Measurements from ENCODE around the gene ANKRD61.
"Not testable (repeated sequence)": the region's sequence is repeated elsewhere in the genome, so short reads cannot be mapped to it uniquely, and the experiment has no call there.

The ANKRD61 gene

DNA sequence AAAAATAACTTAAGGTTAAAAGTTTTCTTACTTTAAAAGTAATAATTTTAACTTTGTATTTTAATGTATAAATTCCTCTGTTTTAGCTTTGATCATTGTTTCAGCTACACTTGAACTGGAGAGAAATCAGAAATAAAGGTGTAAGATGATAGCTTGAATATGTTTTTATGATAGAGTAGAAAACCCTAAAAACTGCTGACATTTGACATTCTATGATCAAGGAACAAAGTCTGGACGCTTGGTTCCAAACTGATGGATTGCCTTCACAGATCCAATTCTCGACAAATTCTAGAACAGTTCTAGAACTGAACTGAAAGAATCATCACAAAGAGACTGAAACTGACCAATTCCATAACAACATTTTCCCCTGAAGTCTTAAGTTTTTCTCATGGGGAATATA is at the start of gene ANKRD61:
TSS of gene ANKRD61 (plus strand) at position 389 of the 400 bp plus-strand sequence. CDS start at position 389, 0 bp downstream.
- Histone ChIP-seq H2AFZ (ENCODE audit: low read depth, low read length) (no peak within 1 kb of the TSS), H3K36me3 (ENCODE audit: insufficient read depth, low read length) (peaks cover 83% of the 10 kb centered on the region), H3K27me3 (ENCODE audit: insufficient read depth, low read length) (no peaks in the 10 kb centered on the region), H3K9me3 (ENCODE audit: low read length) (no peaks in the 10 kb centered on the region), H3K4me1 (ENCODE audit: insufficient read depth, low read length) (no peaks in the 10 kb centered on the region), H3K4me3 (ENCODE audit: low read length) (no peak within 1 kb of the TSS)

DNA sequence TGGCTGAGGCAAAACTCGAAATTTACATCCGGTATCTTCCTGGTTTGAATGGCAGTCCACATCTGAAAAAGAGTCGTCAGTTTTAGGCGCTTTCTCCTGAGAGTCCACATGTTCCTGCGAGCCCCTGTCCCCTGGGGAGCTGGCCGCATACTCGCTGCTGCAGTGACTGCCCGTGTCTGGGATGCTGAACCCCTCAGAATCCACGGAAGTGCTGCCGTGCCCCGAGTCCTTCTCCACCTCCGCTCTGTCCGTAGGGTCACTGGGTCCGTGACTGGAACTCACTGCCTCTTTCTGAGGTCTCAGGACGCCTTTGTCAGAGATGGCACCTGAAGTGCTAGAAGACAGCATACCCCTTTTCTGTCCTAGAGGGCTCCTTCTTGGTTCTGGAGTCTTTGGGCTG is 44.1 kb upstream of the ANKRD61 start:
- H3K9me3 ChIP-seq (ENCODE audit: low read length); H2AFZ ChIP-seq (ENCODE audit: low read depth, low read length); H3K4me1 ChIP-seq (ENCODE audit: insufficient read depth, low read length); H3K4me3 ChIP-seq (ENCODE audit: low read length); H3K27me3 ChIP-seq (ENCODE audit: insufficient read depth, low read length): not testable (repeated sequence)
- peaks cover 32% of the 10 kb centered on the region for H3K36me3 ChIP-seq (ENCODE audit: insufficient read depth, low read length)

DNA sequence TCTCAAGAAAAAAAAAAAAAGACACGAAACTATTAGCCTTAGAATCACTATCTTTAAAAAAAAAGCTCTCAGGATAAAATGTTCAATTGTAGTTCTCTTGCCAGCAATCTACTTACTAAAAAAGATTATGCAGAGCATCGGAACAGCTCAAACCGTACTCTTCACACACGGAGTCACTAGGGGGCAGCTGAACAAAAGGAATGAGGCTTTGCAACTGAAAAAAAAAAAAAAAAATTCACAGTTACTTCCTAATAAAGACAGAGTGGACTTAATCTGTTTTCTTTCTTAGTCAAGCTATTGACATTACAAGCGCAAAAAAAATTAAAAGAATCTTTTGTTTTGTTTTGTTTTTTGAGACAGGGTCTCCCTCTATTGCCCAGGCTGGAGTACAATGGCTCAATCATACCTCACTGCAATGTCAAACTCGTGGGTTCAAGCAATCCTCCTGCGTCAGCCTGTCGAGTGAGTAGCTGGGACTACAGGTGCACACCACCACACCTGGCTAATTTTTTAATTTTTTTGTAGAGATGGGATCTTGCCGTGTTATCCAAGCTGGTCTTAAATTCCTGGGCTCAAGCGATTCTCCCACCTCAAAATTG is 33.9 kb upstream of the ANKRD61 start:
- Histone ChIP-seq H3K9me3 (ENCODE audit: low read length) (no peaks in the 10 kb centered on the region), H3K4me1 (ENCODE audit: insufficient read depth, low read length) (no peaks in the 10 kb centered on the region), H3K27me3 (ENCODE audit: insufficient read depth, low read length) (no peaks in the 10 kb centered on the region), H3K36me3 (ENCODE audit: insufficient read depth, low read length) (peaks cover 56% of the 10 kb centered on the region), H2AFZ (ENCODE audit: low read depth, low read length) (no peak overlapping the region), H3K4me3 (ENCODE audit: low read length) (no peak overlapping the region)

DNA sequence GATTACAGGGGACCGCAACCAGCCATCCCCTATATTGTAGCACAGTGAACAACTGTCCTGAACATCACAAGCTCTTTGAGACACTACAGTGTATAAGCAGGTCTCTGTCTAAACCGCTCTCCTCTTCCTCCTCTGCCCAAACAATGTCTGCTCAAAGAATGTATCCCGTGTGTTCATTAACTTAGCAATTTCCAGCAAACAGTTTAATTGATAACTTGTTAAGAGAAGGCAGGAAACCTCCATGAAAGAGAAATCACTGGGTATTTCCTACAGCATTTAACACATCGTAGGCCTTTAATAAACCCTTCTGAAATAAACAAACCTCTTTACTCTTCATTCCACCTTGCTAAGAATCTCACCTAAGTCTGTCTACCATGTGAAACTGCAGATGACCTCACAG is 23.8 kb upstream of the ANKRD61 start:
- peaks cover 9% of the 10 kb centered on the region for H3K4me1 ChIP-seq (ENCODE audit: insufficient read depth, low read length)
- no peak overlapping the region for H3K4me3 ChIP-seq (ENCODE audit: low read length)
- H3K9me3 ChIP-seq (ENCODE audit: low read length), result no peaks in the 10 kb centered on the region
- H2AFZ ChIP-seq (ENCODE audit: low read depth, low read length), result no peak overlapping the region
- no peaks in the 10 kb centered on the region for H3K27me3 ChIP-seq (ENCODE audit: insufficient read depth, low read length)
- peaks cover 21% of the 10 kb centered on the region for H3K36me3 ChIP-seq (ENCODE audit: insufficient read depth, low read length)

DNA sequence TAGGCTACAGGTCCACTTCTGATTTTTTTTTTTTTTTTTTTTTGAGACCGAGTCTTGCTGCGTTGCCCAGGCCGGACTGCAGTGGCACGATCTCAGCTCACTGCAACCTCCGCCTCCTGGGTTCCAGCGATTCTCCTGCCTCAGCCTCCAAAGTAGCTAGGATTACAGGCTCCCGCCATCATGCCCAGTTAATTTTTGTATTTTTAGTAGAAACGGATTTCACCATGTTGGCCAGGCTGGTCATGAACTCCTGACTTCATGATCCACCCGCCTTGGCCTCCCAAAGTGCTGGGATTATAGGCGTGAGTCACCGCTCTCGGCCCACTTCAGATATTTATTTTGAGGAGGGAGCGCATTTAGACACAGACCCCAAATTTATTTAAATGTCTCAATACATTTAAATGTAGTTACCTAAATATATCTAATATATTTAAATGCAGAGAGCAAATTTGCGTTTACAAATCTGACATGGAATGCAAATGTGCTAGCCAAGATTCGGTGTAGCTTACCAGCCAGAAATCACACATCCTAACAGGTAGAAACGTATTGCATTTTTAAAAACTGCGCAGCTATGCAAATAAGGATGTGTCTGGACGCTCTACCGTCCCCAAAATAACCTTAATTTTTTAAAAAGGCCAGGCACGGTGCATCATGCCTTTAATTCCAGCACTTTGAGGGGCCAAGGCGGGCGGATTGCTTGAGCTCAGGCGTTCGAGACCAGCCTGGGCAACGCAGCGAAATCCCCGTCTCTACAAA is 23.2 kb upstream of the ANKRD61 start:
- H3K4me1 ChIP-seq (ENCODE audit: insufficient read depth, low read length); H3K9me3 ChIP-seq (ENCODE audit: low read length); H3K27me3 ChIP-seq (ENCODE audit: insufficient read depth, low read length); H2AFZ ChIP-seq (ENCODE audit: low read depth, low read length): not testable (repeated sequence)
- Histone ChIP-seq H3K36me3 (ENCODE audit: insufficient read depth, low read length) (peaks cover 22% of the 10 kb centered on the region), H3K4me3 (ENCODE audit: low read length) (peak overlapping the region; percentile 87)

DNA sequence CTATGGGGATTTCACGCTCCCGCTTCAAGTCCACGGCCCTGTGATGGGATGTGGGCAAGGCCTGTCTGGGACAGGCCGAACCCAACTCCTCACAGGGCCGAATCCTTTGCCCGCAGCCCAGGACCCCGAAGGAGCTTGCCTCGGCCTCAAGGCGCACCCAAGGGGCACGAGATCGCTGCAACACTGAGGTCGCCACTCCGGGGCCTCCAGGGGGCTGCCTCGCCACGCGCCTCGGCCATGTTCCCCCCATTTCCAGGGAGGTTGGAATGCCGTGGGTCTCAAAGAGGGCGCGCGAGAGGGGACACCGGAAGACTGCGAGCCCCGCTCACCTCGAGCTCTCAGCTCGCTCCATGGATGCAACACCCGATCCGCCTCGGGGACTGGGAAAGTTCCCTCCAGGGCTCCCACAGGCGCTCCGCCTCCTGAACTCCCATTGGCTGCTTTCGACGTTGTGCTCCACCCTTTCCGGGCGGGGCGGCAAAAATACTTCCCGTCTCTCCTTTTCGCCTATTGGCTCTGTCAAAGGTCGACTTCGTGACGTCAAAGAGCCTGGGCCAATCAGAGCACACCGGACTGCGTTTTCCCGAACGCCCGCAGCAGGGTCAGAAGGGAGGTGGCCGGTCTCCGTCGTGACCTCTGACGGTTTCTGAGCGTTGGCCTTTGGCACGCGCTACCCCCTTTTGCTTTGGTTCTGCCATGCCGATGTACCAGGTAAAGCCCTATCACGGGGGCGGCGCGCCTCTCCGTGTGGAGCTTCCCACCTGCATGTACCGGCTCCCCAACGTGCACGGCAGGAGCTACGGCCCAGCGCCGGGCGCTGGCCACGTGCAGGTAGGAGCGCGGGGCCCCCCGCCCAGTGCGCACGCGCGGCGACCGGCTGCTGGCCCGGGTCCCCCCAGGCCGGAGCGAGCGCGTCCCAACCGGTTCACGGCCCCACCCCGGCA is 22.2 kb upstream of the ANKRD61 start, which contains the start of the genes AIMP2 and PMS2:
TSS of gene AIMP2 (plus strand) at position 605 of the 944 bp plus-strand sequence. CDS start at position 697, 92 bp downstream.
TSS of gene PMS2 (minus strand) at position 382 of the 944 bp plus-strand sequence. CDS start at position 352, 30 bp downstream.
- peaks cover 16% of the 10 kb centered on the region for H3K36me3 ChIP-seq (ENCODE audit: insufficient read depth, low read length)

DNA sequence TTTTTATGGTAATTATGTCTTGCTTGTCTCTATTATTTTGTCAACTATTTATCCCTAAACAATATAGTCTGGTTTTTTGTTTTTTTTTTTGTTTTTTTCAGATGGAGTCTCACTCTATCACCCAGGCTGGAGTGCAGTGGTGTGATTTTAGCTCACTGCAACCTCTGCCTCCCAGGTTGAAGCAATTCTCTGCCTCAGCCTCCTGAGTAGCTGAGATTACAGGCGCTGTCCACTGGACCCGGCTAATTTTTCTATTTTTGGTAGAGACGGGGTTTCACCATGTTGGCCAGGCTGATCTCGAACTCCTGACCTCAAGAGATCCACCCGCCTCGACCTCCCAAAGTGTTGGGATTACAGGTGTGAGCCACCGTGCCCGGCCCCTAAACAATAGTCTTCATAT is 20.8 kb upstream of the ANKRD61 start:
- not testable (repeated sequence) for H3K27me3 ChIP-seq (ENCODE audit: insufficient read depth, low read length); H3K9me3 ChIP-seq (ENCODE audit: low read length); H3K4me1 ChIP-seq (ENCODE audit: insufficient read depth, low read length); H2AFZ ChIP-seq (ENCODE audit: low read depth, low read length)
- H3K36me3 ChIP-seq (ENCODE audit: insufficient read depth, low read length), result peaks cover 14% of the 10 kb centered on the region
- H3K4me3 ChIP-seq (ENCODE audit: low read length), result peak overlapping the region; percentile 87

More for the DNA sequence above, 22.2 kb upstream of the ANKRD61 start, which contains the start of the genes AIMP2 and PMS2:
- H3K27me3 ChIP-seq (ENCODE audit: insufficient read depth, low read length), result no peaks in the 10 kb centered on the region
- H2AFZ ChIP-seq (ENCODE audit: low read depth, low read length), result peak within 1 kb of the TSS; percentile 4
- peaks cover 9% of the 10 kb centered on the region for H3K4me1 ChIP-seq (ENCODE audit: insufficient read depth, low read length)
- H3K9me3 ChIP-seq (ENCODE audit: low read length), result no peaks in the 10 kb centered on the region
- peak within 1 kb of the TSS; percentile 87 for H3K4me3 ChIP-seq (ENCODE audit: low read length)

DNA sequence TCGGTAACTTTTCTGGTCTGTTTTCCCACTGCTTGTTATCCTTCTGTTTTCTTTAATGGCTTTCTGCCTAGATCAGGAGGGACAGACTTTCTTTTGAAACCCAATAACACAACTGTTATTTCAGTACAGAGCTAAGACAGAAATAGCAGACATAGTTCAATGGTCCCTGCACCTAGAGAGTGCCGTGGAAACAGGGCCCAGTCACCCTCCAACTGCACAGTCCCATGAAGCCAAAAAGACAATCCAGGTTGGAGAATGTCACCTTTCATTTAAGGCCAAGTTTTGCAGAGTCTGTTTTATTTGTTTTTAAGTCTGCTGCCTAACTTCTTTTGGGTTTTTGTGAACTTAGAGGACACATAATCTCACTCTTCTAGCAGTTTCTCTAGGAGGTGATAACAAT is 19.6 kb upstream of the ANKRD61 start:
- Histone ChIP-seq H3K9me3 (ENCODE audit: low read length) (no peaks in the 10 kb centered on the region), H2AFZ (ENCODE audit: low read depth, low read length) (no peak overlapping the region), H3K4me3 (ENCODE audit: low read length) (no peak overlapping the region), H3K4me1 (ENCODE audit: insufficient read depth, low read length) (peaks cover 9% of the 10 kb centered on the region), H3K27me3 (ENCODE audit: insufficient read depth, low read length) (no peaks in the 10 kb centered on the region), H3K36me3 (ENCODE audit: insufficient read depth, low read length) (peaks cover 21% of the 10 kb centered on the region)

DNA sequence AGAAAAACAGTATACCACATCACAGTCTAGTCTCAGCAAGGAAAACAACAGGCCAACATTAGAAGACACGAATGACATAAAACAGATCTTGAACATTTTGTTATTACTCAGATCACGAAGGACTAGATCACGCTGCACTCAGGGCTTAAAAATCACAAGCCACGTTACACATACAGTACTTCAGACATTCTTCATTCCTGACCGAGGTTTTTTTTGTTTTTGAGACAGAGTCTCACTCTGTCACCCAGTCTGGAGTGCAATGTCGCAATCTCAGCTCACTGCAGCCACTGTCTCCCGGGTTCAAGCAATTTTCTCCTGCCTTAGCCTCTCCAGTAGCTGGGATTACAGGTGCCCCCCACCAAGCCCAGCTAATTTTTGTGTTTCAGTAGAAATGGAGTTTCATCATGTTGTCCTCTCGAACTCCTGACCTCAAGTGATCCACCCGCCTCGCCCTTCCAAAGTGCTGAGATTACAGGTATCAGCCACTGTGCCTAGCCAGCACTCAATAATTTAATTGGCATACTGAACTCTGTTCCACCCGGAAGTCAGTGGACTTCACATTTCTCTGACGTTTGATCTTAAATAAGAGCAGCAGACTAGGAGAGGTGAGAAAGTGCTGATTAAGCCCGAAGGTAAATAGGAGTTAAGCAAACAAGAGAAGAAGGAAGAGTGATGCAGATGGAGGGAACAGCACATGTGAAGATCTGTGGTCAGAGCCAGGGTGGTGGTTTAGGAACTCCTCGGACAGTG is 18.6 kb upstream of the ANKRD61 start:
- Histone ChIP-seq H3K36me3 (ENCODE audit: insufficient read depth, low read length) (peaks cover 30% of the 10 kb centered on the region), H3K9me3 (ENCODE audit: low read length) (no peaks in the 10 kb centered on the region), H2AFZ (ENCODE audit: low read depth, low read length) (no peak overlapping the region), H3K4me3 (ENCODE audit: low read length) (no peak overlapping the region), H3K4me1 (ENCODE audit: insufficient read depth, low read length) (peaks cover 7% of the 10 kb centered on the region), H3K27me3 (ENCODE audit: insufficient read depth, low read length) (no peaks in the 10 kb centered on the region)

DNA sequence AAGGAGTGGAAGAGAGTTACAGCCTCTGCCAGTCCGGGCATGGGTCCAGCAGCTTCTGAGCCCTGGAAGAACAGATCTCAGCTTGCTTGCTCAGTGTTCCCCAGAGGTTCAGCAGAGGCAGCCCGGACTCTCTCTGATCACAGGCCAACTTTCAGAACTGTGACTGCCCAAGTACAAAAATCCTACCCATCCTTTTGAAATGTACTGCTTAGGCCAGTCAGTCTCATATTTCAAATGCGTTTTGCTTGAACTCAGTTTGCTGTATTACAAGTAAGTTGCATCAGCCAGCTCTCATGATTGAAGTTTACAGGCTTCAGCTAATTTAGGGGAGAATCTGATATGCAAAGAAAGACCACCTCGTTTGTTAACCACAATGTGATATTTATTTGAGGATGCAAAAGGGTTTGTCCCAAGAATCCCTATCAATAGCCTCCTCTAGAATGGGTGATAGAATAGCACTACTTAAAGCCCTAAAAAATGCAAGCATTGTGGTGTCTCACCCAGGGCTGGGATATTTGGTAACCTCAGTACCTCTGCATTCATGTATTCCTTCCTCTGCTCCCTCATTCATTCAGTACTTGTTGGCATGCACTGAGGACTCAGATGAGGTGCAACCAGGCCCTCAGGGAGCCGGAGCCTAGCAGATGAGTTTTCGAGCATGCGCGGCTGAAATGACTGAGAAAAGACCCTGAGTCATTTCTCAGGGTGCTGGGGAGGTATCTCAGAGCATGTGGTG is 15.1 kb upstream of the ANKRD61 start:
- peaks cover 50% of the 10 kb centered on the region for H3K36me3 ChIP-seq (ENCODE audit: insufficient read depth, low read length)
- H2AFZ ChIP-seq (ENCODE audit: low read depth, low read length), result no peak overlapping the region
- H3K9me3 ChIP-seq (ENCODE audit: low read length), result no peaks in the 10 kb centered on the region
- no peaks in the 10 kb centered on the region for H3K4me1 ChIP-seq (ENCODE audit: insufficient read depth, low read length)
- H3K27me3 ChIP-seq (ENCODE audit: insufficient read depth, low read length), result no peaks in the 10 kb centered on the region
- H3K4me3 ChIP-seq (ENCODE audit: low read length), result no peak overlapping the region

DNA sequence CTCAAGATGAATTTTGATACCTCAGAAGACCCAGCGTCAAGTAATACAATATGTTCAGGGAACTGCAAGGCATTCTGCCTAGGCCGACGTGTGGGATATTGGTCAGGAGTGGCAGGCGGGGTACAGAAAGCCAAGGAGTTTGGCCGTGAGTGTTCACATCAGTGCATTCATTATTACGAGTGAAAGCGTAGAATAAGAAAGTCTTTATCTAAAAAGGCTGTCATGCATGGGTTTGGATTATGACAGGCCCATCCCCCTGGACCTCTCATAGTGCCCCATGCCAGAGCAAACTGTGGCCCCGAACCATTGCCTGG is 14.6 kb upstream of the ANKRD61 start:
- Histone ChIP-seq H3K9me3 (ENCODE audit: low read length) (no peaks in the 10 kb centered on the region), H3K4me1 (ENCODE audit: insufficient read depth, low read length) (no peaks in the 10 kb centered on the region), H3K36me3 (ENCODE audit: insufficient read depth, low read length) (peaks cover 54% of the 10 kb centered on the region), H3K27me3 (ENCODE audit: insufficient read depth, low read length) (no peaks in the 10 kb centered on the region), H2AFZ (ENCODE audit: low read depth, low read length) (no peak overlapping the region), H3K4me3 (ENCODE audit: low read length) (no peak overlapping the region)
